GM18517 (cell line): ENCODE results near the gene TTC21A.
A peak's percentile ranks its signal among the peaks of the same experiment; 100 is the strongest.

Experiments used
- ATAC-seq: cut with Tn5 transposase; IDR thresholded peaks from one replicate; pipeline ENCODE4 v1.9.1; 2021; ENCODE audit warnings: mild to moderate bottlenecking, moderate library complexity; ENCODE audit not compliant: unreplicated experiment

The TTC21A gene

DNA sequence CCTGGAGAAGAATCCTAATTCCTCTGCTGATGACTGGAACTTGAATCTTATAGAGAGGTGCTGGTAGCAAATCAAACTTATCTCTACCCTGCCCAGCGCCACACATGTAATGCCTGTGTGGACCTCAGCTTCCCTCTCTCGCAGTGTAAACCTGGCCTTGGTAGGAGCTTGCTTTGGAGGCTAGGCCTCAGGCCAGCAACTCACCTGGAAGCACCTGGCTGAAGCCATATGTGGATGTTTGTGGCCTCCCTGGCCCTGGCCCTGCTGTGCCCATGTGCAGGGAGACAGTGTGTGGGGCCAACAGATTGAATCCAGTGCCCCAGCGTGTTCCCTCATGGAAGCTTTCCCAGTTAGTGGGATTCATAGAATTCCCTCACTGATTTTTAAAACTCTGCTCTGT lies 8.4 kb downstream of the TTC21A start:
- ATAC-seq = no peak

DNA sequence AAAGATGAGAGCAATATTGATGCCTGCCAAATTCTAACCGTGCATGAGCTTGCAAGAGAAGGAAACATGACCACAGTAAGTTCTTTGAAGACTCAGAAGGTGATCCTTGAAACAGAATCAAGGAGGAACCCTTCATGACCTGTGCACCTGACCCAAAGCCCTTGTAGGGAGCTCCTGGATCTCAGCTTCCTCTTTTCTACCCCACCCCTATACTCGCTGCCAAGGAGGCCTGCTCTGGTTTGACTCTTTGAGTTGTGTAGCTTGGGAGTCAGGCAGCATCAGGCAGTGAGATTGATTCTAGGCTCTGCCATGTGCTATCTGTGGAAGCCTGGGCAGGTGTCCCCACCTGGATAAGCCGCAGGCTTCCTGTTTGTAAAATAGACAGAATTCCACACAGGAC lies 10.6 kb downstream of the TTC21A start:
- no peak for ATAC-seq

DNA sequence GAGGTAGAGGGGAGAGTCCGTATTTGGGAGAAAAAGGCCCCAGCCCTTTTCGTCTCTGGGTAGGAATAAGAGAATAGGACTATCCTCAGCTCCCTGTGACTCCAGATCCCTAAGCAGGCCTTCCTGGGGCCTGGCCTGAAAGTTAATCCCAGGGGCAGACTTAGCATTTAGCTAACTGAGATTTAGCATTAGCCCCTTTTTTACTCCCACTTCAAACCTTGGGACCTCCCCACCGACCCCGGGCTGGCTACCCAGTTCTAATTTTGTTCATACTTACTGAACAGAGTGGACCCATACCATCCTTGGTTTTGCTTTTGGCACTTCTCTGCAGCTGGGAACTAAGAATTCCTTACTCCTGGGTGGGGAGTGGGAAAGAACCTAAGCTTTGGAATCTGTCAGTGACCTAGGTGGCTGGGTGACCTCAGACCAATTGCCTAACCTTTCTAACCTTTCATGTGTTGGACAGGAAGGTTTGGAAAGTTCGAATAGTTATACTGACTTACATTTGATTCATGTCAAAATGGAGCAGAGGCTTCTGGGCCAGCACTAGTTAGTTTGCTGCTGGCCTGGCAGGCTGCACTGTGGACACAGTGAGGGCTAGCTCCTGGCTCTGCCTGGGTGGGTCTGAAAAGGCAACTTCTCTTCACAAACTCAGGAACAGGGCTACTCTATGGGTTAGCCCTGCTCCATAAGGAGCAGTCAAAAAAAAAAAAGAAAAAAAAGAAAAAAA lies 11.6 kb downstream of the TTC21A start:
- no peak for ATAC-seq

DNA sequence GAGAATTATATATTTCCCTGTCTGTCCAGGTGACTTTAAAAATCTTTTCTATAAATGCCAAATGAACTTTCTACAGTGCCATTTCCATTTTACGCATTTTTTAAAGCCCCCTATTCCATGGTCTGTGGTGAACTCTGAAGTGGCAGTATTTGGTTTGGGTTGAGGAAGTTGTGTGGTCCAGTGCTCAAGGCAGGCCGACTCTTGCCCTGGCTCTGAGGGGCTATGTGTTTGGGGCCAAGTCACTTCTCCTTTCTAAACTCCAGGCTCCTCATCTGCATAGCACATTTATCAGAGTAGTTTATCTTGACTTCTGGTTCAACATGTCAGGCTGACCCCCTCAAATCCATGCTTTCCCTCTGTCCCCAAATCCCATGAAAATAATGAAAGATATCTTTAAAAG lies 14.1 kb downstream of the TTC21A start:
- no peak for ATAC-seq

DNA sequence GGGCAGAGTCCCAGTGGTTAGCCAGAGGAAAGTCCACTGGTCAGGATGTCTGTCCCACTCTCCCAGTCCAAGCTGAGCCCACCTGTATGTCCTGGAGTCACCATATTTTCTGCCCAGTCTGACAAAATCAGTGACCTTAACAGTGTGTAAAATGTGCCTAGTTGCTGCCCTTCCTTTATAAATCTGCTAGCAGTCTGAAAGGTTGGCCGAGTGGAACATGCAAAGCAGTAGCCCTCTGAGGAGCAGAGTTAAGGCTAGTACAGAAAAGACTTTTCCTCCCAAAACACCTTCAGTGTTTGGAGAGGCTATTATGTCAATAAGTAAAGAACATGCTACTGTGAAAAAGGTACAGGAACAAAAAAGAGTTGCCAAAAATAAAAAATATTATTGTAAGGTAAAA lies 15.3 kb downstream of the TTC21A start:
- peak; percentile 76 for ATAC-seq

DNA sequence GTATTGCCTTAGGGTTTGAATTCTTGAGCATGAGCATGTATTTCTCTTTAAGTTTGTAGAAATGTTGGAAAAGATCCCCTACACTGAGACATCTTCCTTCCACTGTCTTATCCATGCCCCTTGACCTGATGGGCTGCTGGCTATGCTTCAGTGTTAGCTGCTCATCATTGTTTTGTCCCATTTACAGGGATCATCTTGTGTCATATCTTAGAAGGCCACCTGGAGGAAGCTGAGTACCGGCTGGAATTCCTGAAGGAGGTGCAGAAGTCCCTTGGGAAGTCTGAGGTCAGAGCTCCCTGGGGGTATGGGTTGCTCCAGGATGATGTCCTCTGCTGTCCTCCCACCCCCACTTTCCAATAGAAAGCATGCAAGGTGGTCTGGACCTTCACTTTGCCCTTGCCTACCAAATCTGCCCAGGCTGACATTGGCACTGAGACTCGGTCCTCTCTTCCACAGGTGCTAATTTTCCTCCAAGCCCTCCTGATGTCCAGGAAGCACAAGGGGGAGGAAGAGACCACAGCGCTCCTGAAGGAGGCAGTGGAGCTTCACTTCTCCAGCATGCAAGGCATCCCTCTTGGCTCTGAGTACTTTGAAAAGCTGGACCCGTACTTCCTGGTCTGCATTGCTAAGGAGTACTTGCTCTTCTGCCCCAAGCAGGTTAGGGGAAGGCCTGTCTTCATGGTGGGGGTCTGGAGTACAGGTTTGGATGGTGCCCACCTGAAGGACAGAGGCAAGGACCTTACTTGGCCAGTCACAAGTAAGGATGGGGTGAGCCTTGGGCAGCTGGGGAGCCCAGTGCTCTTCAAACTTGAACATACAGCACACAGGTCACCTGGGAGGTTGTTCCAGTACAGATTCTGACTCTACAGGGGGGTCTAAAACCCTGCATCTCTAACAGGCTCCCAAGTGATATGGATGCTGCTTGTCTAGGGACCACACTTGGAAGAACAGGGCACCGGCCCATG lies 17.7 kb downstream of the TTC21A start:
- ATAC-seq = no peak

DNA sequence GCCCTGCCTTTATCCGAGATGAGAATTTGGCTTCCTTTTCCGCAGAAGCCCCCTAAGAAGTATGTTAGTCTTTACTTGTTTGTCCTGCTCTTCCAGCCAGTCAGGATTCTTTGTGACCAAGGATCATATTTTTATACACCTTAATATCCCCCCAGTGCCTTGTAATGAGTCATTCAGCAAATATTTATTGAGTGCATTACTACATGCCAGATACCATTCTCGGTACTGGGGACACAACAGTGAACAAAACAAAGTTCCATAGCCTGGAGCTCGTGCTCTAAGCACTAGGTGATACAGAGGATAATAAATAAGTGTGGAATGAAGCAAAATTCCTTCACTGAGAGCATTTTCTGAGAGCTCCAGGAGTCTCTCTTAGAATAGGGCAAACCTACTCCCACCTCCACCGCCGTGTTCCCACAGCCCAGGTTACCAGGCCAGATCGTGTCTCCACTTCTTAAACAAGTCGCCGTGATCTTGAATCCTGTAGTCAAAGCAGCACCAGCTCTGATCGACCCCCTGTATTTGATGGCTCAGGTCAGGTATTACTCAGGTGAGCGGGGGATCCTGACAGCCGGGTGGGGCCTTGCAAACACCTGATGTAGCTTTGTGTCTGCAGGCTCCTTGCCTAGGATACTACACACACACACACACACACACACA lies 18.5 kb downstream of the TTC21A start:
- ATAC-seq = no peak

DNA sequence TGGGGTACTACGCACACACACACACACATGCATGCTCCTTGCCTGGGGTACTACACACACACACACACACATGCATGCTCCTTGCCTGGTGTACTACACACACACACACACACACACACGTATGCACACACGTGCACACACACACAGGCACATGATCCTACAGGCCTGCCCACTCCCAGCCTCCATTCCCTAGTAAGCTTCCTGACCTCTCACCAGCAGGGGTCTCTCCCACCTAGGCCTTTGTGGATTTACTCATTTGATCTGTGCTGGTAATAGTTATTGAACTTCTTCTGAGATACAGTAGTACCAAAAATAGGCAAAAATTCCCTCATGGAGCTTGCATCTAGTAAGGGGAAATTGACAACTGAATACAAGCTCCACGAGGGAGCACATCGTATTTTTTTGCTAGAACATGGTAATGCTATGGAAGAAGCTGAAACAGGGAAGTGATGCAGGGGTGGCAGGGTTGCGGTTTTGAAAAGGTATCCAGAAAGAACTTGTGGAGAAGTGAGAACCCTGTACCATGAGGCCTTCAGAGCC lies 19.1 kb downstream of the TTC21A start:
- ATAC-seq = no peak

DNA sequence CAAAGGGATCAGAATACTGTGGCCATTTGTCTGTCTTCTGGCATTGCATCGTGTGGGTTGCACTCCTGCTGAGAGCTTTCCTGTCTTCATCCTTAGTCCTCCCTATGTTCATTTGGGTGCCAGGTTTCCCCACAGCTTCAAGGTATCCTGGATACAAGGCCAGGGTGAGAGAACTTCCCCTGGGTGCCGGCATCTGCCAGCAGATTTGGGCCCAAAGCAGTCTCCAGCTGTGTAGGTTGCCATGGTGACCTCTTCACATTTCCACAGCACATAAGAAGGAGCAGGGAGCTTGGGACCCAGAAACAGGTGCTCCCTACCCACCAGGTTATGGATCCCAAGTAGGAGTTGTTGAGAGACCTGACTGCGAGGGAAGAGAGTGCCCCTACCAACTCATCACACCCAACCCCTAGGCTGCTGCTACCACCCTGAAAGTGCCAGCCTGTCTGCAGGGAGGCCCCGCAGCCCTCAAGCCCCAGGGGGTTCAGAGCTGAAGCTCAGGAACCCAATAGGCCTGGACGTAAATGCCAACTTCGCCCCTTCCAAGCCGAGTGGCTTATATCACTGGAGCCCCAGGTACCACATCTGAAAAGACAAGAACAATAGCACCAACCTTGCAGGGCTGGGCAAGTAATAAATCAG lies 19.9 kb downstream of the TTC21A start:
- ATAC-seq = no peak

DNA sequence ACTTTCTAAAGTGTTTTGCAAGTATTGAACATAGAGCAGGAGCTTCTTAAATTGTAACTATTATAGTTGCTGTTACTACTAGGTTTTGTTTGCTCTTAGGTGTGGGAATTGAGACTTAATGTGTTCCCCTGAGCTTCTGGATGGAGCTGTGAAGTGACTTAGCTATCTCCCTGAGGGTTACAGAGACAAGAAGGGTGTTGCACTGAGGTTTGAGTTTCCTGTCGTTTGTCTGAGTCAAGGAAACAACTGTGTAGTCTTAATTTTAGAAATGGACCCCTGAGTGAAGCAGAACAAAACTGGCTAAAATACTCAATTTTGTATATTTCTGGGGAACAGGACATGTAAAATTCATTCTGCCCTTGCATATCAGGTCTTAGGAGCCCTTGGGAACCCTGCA lies 20.4 kb downstream of the TTC21A start:
- no peak for ATAC-seq

DNA sequence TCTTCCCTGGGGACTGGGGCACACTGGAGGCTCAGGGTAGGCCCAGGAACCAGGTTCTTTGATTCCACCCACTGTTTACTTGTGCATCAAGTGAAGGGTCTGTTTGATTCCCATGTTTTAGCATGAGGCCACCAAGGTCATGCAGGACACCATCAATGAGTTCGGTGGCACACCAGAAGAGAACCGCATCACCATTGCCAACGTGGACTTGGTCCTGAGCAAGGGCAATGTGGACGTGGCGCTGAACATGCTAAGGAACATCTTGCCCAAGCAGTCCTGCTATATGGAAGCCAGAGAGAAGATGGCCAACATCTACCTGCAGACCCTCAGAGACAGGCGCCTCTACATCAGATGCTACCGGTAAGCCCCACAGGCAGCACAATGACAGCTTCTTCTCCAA lies 21.5 kb downstream of the TTC21A start:
- no peak for ATAC-seq

DNA sequence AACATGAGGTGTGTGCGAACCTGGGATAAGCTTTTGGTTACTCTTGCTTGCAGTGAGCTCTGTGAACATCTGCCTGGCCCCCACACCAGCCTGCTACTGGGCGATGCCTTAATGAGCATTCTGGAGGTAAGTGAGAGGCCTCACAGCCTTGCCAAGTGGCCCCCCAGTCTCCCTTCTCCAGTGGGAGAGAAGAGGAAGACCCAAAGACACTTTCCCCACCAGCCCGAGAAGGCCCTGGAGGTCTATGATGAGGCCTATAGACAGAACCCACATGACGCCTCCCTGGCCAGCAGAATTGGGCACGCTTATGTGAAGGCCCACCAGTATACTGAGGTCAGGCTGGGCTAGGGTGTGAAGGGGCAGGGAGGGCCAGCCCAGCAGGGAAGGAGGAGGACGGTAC lies 22.5 kb downstream of the TTC21A start:
- no peak for ATAC-seq

DNA sequence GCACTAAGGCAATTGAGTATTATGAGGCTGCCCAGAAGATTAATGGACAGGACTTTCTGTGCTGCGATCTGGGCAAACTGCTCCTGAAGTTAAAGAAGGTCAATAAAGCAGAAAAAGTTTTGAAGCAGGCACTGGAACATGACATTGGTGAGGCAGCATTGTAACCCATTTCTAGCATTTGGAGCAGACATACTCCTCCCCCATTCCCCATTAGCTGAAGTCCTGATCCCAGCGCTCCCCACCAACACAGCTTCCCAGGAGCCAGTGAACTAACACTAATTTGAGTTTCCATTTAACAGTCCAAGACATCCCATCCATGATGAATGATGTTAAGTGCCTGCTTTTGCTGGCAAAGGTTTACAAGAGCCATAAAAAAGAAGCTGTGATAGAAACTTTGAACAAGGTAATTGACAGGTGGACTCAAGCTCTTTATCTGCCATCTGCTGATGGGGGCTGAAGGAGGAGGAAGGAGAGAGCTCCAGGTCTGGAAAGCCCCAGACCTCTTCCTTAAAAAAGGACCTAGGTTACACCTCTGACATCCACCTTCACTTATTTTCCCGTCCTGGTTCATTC lies 23.3 kb downstream of the TTC21A start:
- no peak for ATAC-seq

DNA sequence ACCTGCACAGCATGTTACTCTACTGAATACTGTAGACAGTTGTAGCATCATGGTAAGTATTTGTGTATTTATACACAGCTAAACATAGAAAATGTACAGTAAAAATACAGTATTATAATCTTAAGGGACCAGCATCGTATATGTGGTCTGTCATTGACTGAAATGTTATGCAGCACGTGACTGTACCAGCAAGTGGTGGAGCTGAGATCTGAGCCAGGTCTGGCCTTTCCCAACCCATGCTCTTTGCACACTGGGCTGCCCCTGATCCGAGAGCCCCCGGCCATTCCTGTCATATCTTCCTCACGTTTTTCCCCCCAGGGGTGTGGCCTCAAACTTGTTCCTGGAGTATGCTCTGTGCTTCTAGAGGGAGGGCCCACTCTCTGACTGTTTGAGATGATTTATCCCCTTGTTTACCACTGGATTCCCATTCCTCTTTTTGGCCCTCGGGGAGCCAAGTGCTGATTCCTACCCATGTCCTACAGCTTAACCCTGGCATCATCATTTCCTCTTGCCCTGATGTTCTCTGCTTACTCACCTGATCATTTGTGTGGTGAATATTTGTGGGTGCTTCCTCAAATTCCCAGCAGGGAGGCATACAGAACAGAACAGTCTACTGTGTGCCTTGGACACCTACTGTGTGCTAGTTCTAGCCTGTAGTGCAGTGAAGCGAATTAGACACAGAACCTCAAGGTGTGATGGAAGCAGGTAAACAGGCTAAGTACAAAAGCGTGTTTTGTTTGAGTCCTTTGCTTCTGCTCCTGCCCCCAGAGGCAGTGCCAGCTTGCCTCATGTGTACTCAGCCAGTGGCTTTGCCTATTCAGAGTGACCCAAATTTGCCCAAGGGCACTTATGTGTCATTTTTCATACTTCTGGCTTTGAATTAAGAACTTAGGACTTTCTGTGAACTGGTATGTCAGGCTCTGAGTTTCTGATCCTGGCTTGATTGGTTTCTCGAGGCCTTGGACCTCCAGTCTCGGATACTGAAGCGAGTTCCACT lies 24.9 kb downstream of the TTC21A start:
- no peak for ATAC-seq

DNA sequence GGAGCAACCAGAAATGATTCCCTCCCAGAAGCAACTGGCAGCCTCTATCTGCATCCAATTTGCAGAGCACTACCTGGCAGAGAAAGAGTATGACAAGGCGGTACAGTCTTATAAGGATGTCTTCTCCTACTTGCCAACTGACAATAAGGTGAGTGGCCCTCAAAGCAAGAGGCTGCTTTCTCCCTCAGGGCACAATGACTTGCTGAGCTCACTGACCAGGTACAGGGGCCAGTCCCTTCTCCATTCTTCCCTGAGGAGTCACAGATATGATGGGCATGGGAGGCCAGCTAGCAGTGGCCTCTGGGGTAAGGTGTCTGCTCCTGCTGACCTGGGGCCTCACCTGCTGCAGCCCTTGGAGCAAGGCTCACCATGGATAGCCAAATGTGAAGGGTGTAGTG lies 25.6 kb downstream of the TTC21A start:
- no peak for ATAC-seq

DNA sequence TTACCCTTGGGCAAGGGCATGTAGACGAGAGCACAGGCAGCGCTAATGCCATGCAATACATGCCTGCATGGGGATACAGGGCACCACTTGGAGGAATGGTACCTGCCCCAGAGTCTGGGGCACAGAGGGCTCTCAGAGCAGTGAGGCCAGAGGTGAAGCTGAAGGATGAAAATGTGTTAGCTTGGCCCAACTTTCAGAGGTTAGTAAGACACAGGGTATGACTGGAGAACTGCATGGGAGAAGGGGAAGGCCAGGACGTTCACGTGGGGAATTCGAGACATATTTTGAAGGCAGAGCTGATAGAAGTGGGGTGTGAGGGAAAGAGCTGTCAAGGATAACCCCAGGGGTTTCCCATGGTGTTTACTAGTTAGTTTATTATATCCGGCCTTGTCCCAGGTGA lies 26.3 kb downstream of the TTC21A start:
- no peak for ATAC-seq

DNA sequence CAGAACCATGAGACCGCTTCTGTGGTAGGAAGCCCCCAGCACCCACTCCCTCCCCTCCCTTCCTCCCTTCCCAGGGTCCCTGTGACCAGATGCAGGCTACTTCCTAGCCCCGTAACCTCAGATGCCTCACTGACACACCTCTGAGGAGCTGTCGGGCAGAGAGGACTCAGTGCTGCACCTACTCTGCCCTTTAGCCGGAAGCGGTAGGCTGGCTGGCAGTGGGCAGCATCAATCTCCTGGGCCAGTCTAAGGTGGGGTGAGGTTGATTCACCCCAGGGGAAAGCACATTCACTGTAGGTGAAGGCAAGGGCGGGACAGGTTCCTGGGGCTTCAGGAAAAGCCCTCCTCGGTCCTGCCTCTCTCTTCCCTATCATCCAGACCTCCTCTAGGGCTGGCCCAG lies 26.8 kb downstream of the TTC21A start:
- no peak for ATAC-seq

DNA sequence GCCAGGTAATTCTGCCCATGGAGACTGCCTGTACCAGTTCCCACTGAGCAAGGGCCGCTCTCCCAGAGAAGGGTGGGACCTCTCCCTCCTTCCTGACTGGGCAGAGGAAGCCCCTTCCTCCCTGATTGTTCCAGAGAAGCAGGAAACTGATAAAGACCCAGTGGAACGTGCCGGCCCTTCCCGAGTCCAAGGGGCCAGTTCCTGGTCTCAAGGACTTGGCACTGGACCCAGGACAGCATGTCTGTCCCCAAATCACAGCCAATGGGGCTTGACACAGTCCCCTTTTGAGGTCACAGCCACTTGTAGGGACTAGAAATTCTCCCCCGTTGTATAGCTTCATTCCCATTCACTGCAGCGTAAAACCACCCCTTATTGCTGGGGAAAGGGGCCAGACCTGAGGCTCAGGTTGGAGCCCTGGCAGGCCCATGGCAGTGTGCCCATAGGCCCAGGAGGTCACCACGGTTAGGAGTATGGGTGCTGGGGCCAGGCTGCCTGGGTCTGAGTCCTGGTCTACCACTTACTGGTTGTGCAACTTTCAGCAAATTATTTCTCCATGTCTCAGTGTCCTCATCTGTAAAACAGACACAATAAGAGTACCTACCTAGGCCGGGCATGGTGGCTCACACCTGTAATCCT lies 27.8 kb downstream of the TTC21A start:
- ATAC-seq = no peak
